IPS-18c (cell line): ENCODE data around the gene RHBDF2.

Experiments
- H3K4me3 ChIP-seq: 2 replicates; pipeline ENCODE4 v1.7.0; 2013; ENCODE audit warnings: low read depth, mild to moderate bottlenecking, low read length, moderate library complexity; ENCODE audit not compliant: insufficient read depth
- H3K9me3 ChIP-seq: one replicate; pipeline ENCODE4 v1.6.1; 2013; ENCODE audit warnings: mild to moderate bottlenecking, low read length, moderate library complexity; ENCODE audit not compliant: control insufficient read depth, insufficient read depth

RHBDF2 gene

GRCh38 chr17:76442341-76443338 is 58.6 kb downstream of the RHBDF2 start:
- no peak overlapping the region for H3K4me3 ChIP-seq
- no peaks in the 10 kb centered on the region for H3K9me3 ChIP-seq

DNA sequence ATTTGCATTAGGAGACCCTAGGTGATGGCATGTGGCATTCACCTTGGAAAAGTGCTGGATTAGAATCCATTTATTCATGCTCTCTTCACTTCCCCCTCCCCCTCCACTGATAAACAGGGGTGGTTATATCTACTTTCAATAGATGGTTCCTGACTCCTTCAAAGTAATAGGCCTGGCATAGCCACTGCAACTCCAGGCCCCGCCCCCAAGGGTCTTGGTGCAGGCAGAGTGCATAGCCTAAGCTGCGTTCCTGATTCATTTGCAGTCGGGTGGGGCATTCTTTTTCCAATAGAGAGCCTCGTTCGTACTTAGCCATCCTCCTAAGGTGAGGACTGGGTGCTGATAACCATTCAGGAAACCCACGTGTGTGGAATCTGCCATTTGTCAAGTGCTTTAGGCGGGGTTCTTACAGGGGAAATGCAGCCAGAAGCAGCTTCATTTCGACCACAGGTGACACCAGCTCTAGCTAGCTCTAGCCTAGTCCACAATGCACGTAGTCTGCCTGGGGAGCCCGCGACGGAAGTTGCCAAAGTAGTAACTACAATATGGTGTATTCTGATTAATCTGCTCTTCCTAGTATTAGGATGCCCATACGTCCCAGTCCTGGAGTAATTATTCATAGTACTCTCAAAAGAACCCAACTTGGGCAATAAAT is 59.4 kb downstream of the RHBDF2 start:
- H3K9me3 ChIP-seq = no peaks in the 10 kb centered on the region
- H3K4me3 ChIP-seq = no peak overlapping the region

- Histone ChIP-seq H3K9me3 (no peaks in the 10 kb centered on the region), H3K4me3 (no peak overlapping the region)
Measured at GRCh38 chr17:76440751-76441362, 60.4 kb downstream of the RHBDF2 start.

GRCh38 chr17:76439314-76439928 is 61.8 kb downstream of the RHBDF2 start:
- Histone ChIP-seq H3K9me3 (no peaks in the 10 kb centered on the region), H3K4me3 (no peak overlapping the region)

- Histone ChIP-seq H3K9me3 (no peaks in the 10 kb centered on the region), H3K4me3 (no peak overlapping the region)
Measured at GRCh38 chr17:76438906-76439305, 62.3 kb downstream of the RHBDF2 start.

DNA sequence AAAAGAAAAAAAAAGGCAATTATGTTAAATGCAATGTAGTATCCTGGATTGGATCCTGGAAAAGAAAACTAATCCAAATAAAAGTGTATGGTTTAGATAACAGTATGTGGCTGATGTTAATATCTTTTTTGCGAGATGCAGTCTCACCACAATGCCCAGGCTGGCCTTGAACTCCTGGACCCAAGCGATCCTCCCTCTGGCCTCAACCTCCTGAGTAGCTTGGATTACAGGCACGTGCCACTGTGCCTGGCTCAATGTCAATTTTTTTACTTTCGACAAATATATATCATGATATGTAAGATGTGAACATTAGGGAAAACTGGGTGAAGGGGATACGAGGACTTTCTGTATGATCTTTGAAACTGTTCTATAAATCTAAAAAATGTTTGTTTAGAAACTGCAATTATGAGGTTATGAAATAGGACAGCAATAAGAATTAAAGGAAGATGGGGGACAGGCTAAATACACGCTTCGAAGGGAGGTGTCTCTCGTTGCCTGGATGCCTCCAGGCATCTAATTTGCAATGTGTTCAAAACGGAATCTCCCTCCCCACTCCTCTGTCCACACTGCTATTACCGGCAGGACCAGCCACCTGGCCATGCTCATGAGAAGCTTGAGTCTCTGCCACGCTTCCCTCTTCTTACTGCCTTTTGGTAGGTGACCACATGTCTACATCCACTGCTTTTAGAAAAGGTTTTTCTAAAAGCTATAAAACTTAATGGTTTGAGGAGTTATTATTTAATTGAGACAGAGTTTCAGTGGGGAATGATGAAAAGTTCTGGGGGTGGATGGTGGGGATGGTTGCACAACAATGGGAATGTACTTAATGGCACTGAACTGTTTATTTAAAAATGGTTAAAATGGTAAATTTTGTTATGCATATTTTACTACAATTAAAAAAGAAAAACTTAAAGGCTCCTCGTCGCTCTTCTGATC is 63.5 kb downstream of the RHBDF2 start:
- no peak overlapping the region for H3K4me3 ChIP-seq
- H3K9me3 ChIP-seq = no peaks in the 10 kb centered on the region

- Histone ChIP-seq H3K9me3 (no peaks in the 10 kb centered on the region), H3K4me3 (no peak overlapping the region)
Measured at GRCh38 chr17:76435751-76436150, 65.5 kb downstream of the RHBDF2 start.

DNA sequence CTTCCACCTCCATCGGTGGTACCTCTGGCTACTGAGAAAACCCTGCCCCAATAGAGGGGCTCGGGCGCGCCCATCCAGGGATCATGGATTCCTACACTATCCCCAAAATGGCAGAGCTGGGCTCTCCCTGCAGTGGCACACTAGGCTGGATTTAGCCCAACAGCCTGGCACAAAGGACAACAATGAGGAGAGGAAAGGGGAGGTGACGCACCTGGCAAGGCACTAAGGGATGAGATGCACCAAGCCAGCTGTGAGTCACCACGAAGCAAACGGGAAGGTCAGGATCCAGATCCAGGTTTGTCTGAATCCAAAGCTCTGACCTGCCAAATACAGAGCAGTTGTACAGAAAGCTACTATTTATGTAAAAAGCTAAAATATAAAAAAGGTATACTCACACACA is 66.4 kb downstream of the RHBDF2 start:
- no peak overlapping the region for H3K4me3 ChIP-seq
- no peaks in the 10 kb centered on the region for H3K9me3 ChIP-seq

DNA sequence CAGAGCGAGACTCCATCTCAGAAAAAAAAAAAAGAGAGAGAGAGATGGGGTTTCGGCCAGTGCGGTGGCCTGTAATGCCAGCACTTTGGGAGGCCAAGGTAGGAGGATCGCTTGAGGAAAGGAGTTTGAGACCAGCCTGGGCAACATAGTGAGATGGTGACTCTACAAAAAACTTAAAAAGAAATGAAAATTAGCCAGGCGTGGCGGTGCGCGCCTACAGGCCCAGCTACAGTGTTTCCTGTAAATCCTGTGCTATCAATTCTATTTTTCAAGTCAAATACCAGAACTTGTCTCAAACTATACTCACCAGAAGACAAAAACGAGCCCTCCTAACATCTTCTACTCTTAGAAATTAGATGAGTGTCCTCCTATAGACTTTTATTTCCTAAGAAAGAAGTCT is 67.5 kb downstream of the RHBDF2 start:
- no peaks in the 10 kb centered on the region for H3K9me3 ChIP-seq
- H3K4me3 ChIP-seq = no peak overlapping the region

- Histone ChIP-seq H3K9me3 (no peaks in the 10 kb centered on the region), H3K4me3 (no peak overlapping the region)
Measured at GRCh38 chr17:76432712-76433336, 68.4 kb downstream of the RHBDF2 start.

DNA sequence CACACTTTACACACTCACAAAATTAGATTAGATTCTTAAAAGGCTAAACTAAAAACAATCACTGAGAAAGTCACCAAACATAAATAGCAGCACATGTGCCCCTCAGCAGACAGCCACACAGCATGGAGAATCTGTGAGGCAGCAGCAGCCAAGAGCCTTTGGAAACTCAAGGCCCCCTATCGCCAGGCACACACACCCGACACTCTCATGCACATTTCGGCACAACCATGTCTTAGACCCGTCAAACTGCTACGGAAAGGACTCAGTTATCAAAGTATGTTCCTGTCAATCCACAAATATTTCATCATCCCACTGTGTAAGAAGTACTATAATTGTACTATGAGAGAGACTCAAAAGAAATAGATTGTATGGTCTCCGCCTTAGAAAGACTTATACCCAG is 69.2 kb downstream of the RHBDF2 start:
- no peak overlapping the region for H3K4me3 ChIP-seq

GRCh38 chr17:76431509-76431908 is 69.7 kb downstream of the RHBDF2 start:
- Histone ChIP-seq H3K4me3 (no peak overlapping the region), H3K9me3 (no peaks in the 10 kb centered on the region)

More for the DNA sequence above, 69.2 kb downstream of the RHBDF2 start:
- no peaks in the 10 kb centered on the region for H3K9me3 ChIP-seq

DNA sequence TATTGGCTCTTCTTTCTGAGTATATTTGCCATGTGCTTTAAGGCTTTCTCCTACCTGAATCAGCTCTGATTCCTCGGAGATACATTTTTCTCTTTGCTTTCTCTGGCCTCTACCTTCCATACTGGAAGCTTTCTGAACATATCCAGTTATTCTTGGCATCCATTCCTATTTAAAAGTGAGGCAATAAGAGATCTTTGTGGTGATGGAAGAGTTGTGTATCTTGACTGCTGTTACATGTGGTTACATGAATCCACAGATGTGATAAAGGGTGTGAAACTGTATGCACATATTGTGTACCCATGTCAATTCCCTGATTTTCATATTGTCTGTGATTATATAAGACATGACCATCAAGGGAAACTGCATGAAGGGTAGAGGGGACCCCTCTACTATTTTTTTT is 72.7 kb downstream of the RHBDF2 start:
- H3K4me3 ChIP-seq = no peak overlapping the region
- no peaks in the 10 kb centered on the region for H3K9me3 ChIP-seq

DNA sequence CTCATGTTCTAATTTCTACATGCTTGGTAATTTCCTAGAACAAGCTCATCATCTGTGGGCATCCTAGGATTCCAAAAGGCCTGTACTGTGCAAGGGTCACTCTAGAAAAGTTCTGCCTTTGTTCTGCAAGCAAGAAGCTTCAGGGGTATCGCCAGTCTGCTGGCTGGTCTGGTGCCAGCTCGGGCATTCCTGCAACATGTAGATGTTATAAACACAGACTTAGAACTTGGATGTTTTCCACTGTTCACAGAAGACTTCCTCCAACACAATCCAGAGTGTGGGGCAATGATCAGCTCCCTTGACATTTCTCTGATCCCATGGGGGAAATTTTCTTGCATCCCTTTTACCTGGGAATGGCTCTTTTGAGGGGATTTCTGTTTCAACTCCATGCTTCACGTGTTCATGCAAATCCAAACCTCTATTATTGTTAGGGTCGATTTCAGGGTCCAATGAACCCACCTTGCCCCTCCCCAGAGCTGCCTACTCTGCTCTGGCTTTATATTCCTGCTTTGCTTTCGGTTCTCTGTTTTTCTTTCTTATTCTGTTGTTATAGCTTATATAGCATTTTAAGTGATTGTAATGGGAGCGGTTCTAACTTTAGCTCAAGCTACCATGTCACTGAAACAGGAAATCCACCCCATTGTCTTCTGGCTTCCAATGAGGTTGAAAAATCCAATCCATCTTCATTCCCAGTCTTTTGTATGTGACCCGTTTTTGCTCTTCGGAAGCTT is 73.6 kb downstream of the RHBDF2 start:
- Histone ChIP-seq H3K9me3 (no peaks in the 10 kb centered on the region), H3K4me3 (no peak overlapping the region)

DNA sequence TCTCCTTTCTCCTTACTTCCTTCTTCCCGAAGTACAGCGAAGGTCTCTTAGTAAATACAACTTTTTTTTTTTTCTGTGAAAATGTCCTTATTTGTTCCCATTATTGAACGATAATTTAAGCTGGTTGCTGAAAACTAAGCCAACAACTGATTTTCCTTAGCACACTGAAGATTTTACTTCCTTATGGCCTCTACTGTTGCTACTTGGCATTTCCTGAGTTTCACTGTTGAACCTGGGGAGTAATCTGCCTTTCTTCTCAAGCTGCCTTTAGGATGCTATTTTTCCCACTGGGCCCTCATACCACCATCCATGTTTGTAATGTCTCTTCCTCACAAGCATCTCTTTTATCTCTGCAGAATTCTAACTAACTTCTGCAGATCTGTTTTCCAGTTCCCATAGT is 74.4 kb downstream of the RHBDF2 start:
- no peak overlapping the region for H3K4me3 ChIP-seq
- no peaks in the 10 kb centered on the region for H3K9me3 ChIP-seq

DNA sequence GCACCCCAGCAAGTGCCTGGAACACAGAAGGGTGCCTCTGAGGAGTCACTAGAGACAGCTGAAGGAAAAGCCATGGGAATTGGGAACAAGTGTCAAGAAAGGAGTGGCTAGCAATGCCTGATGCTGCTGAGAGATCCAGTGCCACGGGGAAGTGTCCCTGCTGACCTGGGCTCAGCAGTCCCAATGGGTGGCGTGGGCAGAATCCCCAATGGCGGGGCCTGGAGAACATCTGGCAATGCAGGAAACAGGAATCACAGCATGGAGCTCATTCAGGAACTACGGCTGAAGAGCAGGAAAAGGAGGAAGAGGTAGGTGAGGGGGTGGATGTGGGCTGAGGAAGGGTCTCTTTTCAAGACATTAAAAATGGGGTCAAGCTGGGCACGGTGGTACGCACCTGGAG is 78.4 kb downstream of the RHBDF2 start:
- no peaks in the 10 kb centered on the region for H3K9me3 ChIP-seq
- no peak overlapping the region for H3K4me3 ChIP-seq
